Fibroblast of the aortic adventitia (primary cell): ENCODE results near the gene SH3TC1. TPM values are rescaled to one million over a fixed set of nuclear protein-coding genes. Genes with fewer than 3 reads are reported as not detected.
A peak's percentile ranks its signal among the peaks of the same experiment; 100 is the strongest.

Experiments used
- DNase-seq: peaks from one replicate; pipeline ENCODE4 v3.0.0-alpha.2; 2010; ENCODE audit warnings: low read depth
- H3K4me3 ChIP-seq: 2 replicates; pipeline ENCODE4 v1.5.1; 2011; ENCODE audit warnings: low read depth, mild to moderate bottlenecking, control low read depth, low read length, moderate library complexity
- total RNA-seq: library from RNA; depleted of rRNA; stranded (reverse); fragments of >200 nt; gene quantifications from 2 replicates; pipeline ENCODE4 v1.2.3, GENCODE V29; 2012; ENCODE audit warnings: low replicate concordance
- TF ChIP-seq, protein P1 (sequence below): IDR thresholded peaks from 2 replicates; pipeline ENCODE4 v1.5.1; 2011; ENCODE audit warnings: mild to moderate bottlenecking, low read length, control low read depth, inconsistent platforms; ENCODE audit not compliant: insufficient read depth

Gene SH3TC1
- total RNA-seq, 1 donor = 1.5 TPM

DNA sequence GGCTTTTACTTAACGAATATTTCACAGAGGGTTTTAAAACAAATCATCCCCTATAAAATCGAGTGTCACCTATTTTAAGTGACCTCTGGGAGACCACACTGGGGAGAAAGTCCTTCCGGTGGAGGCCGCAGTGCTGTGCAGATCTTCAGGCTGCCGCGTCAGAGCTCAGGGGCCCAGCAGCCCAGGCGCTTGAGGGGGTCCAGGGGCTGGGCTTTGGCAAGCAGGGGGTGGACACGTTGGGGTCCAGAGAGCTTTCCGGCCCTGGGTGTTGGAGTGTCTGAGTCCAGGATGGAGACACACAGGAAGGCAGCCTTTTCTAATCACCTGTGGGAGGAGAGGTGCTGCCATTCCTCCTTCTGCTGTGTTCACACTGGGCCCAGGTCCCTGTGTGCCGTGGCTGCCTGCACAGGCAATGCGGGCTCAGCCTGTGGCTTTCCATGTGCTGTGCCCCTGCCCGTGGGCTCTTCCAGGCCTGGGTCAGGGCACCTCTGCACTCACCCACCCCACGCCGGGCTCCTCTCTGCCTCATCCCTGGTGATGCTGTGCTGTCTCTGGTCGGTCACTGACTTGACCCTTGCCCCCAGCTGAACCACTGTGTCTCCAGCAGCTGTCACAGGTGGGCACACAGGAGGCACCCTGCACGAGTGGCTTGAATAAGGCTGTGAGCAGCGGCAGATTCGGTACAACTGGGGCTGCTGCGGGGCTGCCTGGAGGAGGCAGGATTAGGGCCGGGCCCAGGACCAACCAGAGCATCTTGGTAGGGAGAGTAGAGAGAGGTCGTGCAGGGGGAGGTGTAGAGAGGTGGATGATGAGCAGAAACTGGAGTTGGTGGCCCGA is 80.4 kb downstream of the SH3TC1 start:
- no peak for DNase-seq
- TF ChIP-seq, protein P1, sequence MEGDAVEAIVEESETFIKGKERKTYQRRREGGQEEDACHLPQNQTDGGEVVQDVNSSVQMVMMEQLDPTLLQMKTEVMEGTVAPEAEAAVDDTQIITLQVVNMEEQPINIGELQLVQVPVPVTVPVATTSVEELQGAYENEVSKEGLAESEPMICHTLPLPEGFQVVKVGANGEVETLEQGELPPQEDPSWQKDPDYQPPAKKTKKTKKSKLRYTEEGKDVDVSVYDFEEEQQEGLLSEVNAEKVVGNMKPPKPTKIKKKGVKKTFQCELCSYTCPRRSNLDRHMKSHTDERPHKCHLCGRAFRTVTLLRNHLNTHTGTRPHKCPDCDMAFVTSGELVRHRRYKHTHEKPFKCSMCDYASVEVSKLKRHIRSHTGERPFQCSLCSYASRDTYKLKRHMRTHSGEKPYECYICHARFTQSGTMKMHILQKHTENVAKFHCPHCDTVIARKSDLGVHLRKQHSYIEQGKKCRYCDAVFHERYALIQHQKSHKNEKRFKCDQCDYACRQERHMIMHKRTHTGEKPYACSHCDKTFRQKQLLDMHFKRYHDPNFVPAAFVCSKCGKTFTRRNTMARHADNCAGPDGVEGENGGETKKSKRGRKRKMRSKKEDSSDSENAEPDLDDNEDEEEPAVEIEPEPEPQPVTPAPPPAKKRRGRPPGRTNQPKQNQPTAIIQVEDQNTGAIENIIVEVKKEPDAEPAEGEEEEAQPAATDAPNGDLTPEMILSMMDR = no peak
- H3K4me3 ChIP-seq = no peak overlapping the region

DNA sequence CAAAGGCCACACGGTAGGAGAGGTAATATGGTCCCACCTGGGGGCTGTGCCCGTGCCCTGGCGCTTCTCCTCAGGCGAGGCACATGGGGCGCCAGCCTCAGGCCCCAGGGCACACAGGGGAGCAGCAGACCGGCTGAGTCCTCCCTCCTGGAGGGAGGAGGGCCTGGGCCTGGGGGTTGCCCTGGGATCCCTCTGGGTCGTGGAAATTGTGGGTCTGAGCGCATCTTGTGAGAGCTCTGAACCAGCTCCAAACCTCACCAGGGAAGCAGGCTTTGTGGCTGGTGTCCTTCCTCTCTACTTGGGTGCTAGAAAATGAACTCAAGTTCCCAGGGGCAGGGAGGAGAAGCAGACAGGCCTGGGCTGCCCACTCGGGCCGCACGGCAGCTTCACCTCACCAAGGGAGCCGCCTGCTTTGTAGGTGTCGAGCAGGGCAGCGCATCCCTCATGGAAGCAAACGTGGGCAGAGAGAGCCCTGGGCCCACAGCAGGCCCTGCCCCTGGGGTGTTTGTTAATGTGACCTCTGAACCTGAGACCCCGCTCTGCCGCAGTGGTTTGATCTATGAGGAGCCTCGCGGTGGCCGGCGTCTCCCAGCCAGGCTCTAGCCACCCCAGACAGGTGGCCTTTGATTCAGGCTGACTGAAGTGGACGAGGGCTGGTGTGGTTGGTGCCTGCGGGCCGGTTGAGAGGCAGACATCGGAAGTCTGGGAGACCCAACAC is 81.2 kb downstream of the SH3TC1 start:
- H3K4me3 ChIP-seq = no peak overlapping the region
- no peak for DNase-seq
- TF ChIP-seq, protein P1 = no peak

DNA sequence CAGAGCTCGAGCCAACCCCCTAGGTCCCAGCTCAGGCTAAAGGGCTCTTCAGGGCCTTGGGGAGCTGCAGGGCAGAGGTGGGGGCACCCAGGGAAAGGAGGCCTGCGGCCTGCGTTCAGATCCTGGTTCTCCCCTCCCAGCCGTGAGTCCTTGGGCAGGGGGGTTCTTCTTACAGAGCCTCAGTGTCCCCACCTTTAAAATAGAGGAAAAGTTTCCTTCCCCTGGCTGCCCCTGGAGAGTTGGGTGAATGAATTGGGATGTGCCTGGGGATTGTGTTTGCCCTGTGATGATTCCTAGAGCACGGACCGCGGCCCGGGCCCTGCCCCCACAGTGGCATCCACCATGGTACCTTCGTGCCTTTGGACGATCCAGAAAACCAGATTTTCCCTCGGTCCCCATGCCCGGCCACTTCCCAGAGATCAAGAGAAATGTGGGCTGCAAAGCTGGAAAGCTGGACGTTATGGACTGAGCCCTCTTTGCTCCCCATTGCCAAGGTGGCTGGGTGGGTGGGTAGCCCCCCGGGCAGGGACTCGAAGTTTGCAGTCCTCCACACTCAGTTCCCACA is 81.9 kb downstream of the SH3TC1 start:
- no peak for DNase-seq
- no peak overlapping the region for H3K4me3 ChIP-seq
- TF ChIP-seq, protein P1 = no peak

DNA sequence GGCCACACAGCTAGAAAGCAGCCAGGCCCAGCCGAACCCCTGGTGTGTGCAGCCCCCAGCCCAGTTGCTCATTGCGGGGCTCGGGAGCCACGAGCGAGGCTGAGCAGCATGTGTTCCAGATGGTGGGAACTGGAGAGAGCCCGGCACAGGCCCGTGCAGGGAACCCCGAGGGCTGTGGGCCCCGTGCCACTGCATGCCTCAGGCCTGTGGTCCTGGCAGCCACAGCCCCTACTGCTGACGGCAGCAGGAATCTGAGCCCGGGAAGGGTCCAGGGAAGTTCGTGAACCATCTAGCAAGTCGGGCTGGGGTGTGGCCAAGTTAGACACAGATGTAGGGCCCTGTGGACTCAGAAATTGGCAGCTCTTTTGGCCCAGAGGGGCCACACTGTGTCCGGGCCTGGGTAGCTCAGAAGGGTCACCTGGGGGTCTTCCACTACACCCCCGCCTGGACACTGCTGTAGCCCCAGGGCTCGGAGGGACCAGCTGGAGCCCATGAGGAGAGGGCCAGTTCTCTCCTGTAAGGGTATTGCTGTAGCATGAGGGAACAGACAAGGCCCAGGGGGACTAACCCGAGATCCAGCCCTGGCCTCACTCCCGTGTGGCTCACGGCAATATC is 82.5 kb downstream of the SH3TC1 start:
- DNase-seq = peak; percentile 93
- no peak overlapping the region for H3K4me3 ChIP-seq

DNA sequence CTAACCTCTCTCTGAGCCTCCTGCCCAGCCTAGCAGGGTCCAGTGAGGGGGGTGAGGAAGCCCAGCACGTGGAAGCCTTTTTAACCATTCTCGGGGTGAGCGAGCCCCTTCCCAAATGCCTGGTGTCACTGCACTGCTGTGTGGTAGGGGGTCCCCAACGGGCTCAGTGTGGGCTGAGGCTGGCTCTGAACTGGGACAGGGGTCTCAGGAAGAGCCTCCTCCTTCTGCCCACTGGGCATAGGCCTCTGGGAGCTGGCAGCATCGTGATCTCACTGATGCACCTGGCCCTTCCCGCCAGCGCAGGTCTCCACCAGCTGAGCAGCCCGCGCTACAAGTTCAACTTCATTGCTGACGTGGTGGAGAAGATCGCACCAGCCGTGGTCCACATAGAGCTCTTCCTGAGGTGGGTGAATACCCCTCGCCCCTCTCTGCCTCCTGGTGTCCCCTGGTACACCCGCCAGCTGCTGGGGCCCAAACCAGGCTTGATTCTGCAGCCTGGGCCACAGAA is 83.1 kb downstream of the SH3TC1 start:
- no peak for DNase-seq
- TF ChIP-seq, protein P1 = no peak
- H3K4me3 ChIP-seq = no peak overlapping the region

More for the DNA sequence above, 82.5 kb downstream of the SH3TC1 start:
- TF ChIP-seq, protein P1 = no peak

DNA sequence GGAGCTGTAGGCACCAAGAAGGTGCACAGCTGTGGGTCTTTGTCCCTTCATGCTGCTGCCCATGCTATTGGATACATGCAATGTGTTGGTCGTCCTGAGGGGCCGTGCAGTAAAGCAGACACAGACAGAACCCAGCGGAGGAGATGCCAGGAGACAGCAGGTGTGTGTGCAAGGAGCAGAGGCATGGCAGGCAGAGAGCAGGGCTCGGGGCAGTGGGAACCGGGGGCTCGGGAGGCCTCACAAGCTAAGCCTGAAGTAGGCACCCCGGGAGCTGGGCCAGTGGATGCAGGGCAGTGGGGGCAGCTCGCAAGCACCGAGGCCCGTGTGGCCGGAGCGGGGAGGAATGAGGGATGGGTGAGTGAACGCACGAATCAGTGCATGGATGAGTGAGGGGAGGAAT is 83.7 kb downstream of the SH3TC1 start:
- TF ChIP-seq, protein P1 = no peak
- no peak for DNase-seq

More for the DNA sequence above, 83.7 kb downstream of the SH3TC1 start:
- no peak overlapping the region for H3K4me3 ChIP-seq
